ENCODE measurements around the gene COPS3.

COPS3 gene

GRCh38 chr17:17241656-17242055 is 39.4 kb downstream of the COPS3 start:
- DNase-seq (ENCODE audit: low read depth in 2 of 2): no peak

DNA sequence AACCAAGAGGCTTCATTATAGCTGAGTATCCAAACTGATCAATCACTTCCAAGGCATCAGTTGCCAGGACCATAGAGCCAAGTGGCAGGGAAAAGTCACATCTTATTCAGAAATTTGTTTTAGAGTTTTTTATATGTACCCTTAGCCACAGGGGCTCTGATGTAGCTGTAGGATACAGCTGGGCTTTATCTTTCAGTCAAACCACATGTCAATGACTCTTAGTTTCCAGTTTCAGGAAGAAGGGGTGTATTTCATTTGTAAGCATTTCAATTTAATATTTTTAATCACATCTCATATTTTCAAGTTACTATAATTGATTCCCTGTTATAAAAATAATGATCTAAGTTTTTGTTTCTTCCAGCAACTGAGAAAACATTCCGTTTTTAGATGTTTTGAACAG is 41.2 kb downstream of the COPS3 start:
- no peak for DNase-seq (ENCODE audit: low read depth in 2 of 2)

GRCh38 chr17:17237026-17237799 is 43.8 kb downstream of the COPS3 start, which contains the start of gene FLCN:
TSS of gene FLCN (minus strand) at chr17:17237168. CDS start at chr17:17228137, 9,031 bp downstream.
- peak; percentile 74 to 76 for DNase-seq (ENCODE audit: low read depth in 2 of 2)

DNA sequence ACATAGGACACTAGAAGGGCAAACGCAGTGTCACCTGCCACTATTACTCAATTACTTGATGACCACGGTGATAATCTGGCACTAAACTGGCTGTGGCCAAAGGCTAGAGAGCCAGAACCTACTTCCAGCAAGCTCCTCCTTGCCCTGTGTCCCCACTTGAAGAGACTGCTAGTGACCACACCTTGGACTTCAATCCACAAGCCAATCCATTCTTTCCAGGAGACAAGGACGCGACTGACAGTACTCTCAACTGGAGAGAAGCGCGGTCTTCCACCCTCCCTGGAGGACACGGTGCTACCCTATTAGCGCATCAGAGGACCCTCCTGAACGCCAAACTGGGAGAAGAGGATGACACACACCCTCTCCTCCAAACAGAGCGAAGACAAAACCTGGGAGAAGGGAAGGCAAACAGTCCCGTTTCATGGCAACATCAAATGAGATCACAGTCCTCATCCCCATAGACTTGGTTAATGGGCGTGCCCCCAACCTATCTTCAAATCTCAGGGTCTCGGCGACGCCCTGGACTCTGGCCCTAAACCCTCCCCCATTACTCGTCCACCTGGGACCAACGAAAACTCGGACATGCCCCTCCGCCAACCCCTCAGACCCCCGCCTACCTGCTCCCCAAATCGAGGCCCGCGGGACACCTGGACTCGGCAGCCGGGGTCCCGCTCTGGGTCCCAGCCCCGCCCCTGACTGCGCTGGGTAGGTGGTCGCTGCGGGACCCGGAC is 44.6 kb downstream of the COPS3 start:
- no peak for DNase-seq (ENCODE audit: low read depth in 2 of 2)

GRCh38 chr17:17235212-17236174 is 45.6 kb downstream of the COPS3 start:
- no peak for DNase-seq (ENCODE audit: low read depth in 2 of 2)

GRCh38 chr17:17232303-17232621 is 48.8 kb downstream of the COPS3 start:
- DNase-seq (ENCODE audit: low read depth in 2 of 2): no peak

DNA sequence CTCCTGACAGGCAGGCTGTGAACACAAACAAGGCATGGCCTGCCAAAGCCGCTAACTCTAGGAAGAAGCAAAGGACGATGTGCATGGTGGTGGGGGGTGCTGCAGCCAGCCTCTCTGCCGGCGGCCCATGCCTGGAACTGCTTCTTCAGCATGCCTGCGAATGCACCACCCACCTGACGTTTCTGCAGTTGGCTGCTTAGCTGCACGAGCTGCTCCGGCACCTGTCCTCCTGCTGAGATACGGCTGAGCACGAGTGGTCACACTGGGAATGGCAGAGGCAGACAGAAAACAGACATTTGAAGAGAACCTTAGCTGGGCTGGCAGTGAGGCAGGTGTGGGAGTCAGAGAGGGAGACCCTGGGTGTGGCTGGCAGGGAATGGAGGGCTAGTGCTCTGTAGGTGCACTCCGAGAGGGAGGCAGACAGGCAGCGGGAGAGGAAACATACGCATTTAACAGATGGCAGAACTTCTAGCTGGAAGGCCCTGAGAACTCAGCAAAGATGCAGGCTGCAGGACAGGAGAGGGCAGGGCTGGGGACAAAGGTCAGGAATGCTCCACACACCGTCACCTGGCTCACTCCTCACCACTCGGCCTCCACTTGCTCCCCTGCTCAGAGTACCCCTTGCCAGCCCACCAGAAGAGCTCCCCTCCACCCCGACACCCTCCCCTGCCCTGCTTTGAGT is 49.3 kb downstream of the COPS3 start:
- no peak for DNase-seq (ENCODE audit: low read depth in 2 of 2)

GRCh38 chr17:17229416-17230384 is 51.3 kb downstream of the COPS3 start:
- no peak for DNase-seq (ENCODE audit: low read depth in 2 of 2)

- DNase-seq (ENCODE audit: low read depth in 2 of 2): no peak
These were observed 52.3 kb downstream of the COPS3 start for GRCh38 chr17:17228521-17229279.

GRCh38 chr17:17227608-17228520 is 53.2 kb downstream of the COPS3 start:
- no peak for DNase-seq (ENCODE audit: low read depth in 2 of 2)

DNA sequence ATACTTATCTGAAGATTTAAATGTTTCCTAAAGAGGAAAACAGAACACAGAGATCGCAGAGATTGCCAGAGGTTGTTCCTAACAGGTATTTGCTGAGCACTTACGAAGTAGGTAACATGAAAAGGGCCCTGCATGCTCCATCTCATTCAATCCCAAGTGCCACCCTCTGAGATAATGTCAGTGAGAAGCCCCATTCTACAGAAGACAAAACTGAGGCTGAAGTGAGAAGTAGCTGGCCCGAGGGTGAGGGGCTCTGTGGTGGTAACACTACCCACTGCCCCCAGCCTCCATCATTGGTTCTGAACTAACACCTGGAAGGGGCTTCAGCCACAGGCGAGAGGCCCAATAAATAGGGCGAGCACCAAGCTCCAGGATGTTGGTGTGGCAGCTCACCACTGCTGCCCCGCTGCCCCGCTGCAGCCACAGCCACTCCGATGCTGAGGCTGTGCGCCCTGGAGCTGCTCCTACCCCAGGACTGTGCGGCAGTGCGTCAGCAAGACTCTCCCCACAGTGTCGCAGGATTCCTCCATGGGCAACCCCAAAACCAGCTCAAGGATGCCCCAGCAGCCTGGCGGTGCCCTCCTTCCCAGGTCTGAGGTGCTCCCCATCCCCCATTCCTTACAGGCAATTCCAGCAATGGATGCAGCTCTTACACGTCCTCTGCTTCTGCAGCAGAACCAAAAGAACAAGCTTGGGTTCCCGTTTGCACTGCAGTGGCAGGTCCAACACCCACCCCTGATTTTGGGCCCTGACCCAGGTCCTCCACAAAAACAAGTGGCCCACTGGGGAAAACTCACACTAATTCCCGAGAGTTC is 54.4 kb downstream of the COPS3 start:
- no peak for DNase-seq (ENCODE audit: low read depth in 2 of 2)

GRCh38 chr17:17225901-17226300 is 55.1 kb downstream of the COPS3 start:
- DNase-seq (ENCODE audit: low read depth in 2 of 2): no peak

DNA sequence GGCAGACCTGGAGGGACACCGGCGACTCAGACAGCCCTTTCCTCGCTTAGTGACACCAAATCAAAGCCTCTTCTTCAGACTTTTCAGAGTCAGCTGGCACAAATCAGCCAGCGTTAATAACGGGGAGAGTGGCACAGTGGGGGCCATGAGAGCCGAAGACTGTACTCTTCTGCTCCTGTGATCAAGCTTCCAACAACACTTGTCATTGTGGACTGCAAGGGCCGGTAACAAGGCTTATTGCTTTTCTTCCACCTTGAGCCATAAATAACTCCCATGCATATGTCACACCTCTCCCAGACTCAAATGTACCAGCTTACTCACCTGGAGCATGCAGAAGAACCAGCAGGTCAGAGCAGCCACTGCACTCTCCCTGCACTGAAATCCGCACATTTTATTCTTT is 56.9 kb downstream of the COPS3 start:
- DNase-seq (ENCODE audit: low read depth in 2 of 2): no peak

DNA sequence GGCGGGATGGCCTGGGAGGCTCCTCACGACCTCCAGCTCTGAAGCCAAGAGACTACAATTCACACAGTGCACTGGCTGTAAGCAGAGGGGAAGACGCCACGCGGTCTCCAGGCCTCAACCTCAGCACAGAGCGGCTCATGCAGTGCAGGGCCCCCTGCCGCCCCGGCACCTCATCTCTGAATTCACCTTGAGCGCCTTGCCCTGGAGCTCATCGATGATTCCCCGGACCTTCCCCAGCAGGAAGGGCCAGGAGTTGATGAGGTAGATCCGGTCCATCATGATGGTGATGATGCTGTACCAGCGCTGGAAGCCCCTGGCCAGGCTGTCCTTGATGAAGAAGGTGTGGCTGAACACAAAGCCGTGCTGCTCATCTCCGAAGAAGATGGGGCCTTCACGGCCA is 57.3 kb downstream of the COPS3 start:
- DNase-seq (ENCODE audit: low read depth in 2 of 2): no peak

DNA sequence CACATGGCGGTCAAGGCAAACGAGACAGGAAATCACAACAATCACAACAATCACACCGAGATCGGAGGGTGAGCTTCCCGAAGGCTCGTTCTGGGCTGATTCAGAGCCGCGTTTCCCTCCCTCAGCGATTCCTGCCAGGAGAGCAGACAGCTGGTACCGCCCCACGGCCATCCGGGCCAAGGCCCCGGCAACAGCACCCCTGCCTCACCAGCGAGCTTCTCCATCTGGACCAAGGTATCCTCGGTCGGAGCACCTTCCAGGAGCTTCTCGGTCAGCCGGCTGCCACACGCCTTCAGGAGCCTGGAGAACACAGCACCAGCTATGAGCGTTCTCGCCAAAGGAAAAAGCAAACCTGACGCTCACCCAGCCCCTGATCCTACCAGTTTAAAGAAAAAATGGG is 59.7 kb downstream of the COPS3 start:
- no peak for DNase-seq (ENCODE audit: low read depth in 2 of 2)

- no peak for DNase-seq (ENCODE audit: low read depth in 2 of 2)
These were observed 60.5 kb downstream of the COPS3 start for GRCh38 chr17:17220529-17220928.

DNA sequence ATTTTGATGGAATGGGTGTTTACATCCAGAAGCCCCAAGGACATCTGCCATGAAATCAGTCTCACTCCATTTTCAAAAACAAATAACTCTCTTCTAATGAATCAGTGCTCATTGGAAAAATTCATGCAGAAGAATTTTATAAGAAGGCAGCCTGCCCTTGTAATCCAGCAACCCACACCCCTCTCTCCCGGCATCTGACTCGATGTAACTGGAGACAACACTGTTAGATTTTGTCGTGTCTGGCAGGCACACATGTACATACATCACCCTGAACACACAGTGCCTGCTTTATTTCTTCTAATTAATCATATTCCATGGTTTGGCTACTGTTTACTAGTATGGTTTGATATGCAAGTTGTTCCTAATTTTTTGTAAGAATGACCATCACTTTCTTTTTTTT is 63.1 kb downstream of the COPS3 start:
- no peak for DNase-seq (ENCODE audit: low read depth in 2 of 2)

GRCh38 chr17:17216776-17217175 is 64.3 kb downstream of the COPS3 start:
- no peak for DNase-seq (ENCODE audit: low read depth in 2 of 2)

Data from fibroblast of skin of left biceps (primary cell).